ENCODE results near the gene GRK4. TPM values are rescaled to one million over a fixed set of nuclear protein-coding genes. Genes with fewer than 3 reads are reported as not detected.
"Not testable (repeated sequence)": the region's sequence is repeated elsewhere in the genome, so short reads cannot be mapped to it uniquely, and the experiment has no call there.

GRK4 gene
- total RNA-seq, 2 experiments from 2014 or later = 1.3 to 2.1 TPM

DNA sequence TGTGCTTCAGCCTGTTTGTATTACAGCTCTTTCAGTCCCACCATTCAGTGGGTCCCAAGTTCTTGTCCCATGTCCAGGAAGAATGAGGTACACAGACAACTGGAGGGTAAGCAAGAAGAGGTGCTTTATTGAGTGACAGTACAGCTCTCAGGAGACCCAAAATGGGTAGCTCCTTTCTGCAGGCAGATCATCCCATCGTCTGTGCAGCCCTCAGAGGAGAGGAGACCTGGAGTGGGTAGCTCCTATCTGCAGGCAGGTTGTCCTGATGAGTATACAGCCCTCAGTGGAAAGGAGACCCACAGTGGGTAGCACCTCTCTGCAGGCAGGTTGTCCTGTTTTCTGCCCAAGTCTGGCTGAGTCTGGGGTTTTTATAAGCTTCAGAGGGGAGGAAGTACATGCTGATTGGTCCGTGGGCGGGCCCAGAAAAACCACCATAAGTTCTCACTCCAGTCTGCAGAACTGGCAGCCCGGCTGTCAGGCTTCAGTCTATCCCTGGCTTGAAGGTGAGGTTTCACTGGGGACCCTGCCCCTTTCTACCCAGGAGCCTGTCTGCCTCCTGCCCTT, 18.0 kb downstream of the GRK4 start:
- Mint-ChIP-seq H3K4me1 (ENCODE audit: low read depth) (no peaks in the 10 kb centered on the region), H3K27me3 (ENCODE audit: low read depth) (peaks cover 10% of the 10 kb centered on the region), H3K27ac (no peak overlapping the region), H3K36me3 (ENCODE audit: low read depth) (peaks cover 2% of the 10 kb centered on the region), H3K4me3 (no peak overlapping the region), H3K9me3 (peaks cover 9% of the 10 kb centered on the region)
- intact Hi-C loops (cut with micrococcal nuclease) = no loop called here
- DNase-seq = no peak
- CTCF ChIA-PET = interaction anchor here (0.8 to 2.2 kb wide), 2 partner anchors 52 to 57 kb away, joined by 3 to 5 read pairs; no protein-coding TSS in a partner anchor

DNA sequence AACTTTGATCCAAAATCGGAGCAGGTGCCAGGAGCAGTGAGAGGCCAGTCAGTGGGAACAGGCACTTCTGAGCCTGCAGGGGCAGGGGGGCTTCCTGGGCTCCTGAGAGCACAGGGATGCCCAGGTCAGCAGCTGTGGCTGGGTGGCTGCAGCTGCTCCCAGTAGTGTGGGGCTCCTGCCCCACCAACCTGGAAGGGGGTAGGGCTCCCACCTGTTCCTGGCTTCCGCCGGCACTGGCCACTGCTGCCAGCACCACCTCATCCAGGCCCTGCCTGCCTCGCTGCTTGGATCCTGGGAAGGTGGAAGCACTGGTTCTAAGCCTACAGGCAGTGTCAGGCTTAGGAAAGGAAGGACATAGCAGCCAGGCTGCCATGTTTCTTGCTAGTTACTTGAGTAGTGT, 18.6 kb downstream of the GRK4 start:
- no peak overlapping the region for H3K4me3 Mint-ChIP-seq
- CTCF ChIA-PET = interaction anchor here (0.8 to 2.2 kb wide), 2 partner anchors 51 to 56 kb away, joined by 3 to 5 read pairs; no protein-coding TSS in a partner anchor
- peaks cover 2% of the 10 kb centered on the region for H3K36me3 Mint-ChIP-seq (ENCODE audit: low read depth)
- peaks cover 9% of the 10 kb centered on the region for H3K9me3 Mint-ChIP-seq
- no peak for DNase-seq
- intact Hi-C loops (cut with micrococcal nuclease) = no loop called here
- H3K27ac Mint-ChIP-seq = no peak overlapping the region
- no peaks in the 10 kb centered on the region for H3K4me1 Mint-ChIP-seq (ENCODE audit: low read depth)
- peaks cover 10% of the 10 kb centered on the region for H3K27me3 Mint-ChIP-seq (ENCODE audit: low read depth)

DNA sequence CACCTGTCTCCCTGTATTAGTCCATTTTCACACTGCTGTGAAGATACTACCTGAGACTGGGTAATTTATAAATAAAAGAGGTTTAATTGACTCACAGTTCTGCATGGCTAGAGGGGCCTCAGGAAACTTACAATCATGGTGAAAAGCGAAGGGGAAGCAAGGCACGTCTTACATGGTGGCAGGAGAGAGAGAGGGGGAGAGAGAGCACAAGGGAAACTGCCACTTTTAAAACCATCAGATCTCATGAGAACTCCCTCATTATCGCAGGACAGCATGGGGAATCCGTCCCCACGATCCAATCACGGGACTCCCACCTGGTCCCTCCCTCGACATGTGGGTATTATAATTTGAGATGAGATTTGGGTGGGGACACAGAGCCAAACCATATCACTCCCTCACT, 20.3 kb downstream of the GRK4 start:
- H3K4me3 Mint-ChIP-seq; intact Hi-C loops (cut with micrococcal nuclease); DNase-seq; H3K4me1 Mint-ChIP-seq (ENCODE audit: low read depth); H3K36me3 Mint-ChIP-seq (ENCODE audit: low read depth); H3K9me3 Mint-ChIP-seq; H3K27ac Mint-ChIP-seq: not testable (repeated sequence)
- CTCF ChIA-PET = interaction anchor here (0.7 kb wide), 1 partner anchor 53 kb away, joined by 3 read pairs; no protein-coding TSS in a partner anchor
- H3K27me3 Mint-ChIP-seq (ENCODE audit: low read depth) = peaks cover 13% of the 10 kb centered on the region

DNA sequence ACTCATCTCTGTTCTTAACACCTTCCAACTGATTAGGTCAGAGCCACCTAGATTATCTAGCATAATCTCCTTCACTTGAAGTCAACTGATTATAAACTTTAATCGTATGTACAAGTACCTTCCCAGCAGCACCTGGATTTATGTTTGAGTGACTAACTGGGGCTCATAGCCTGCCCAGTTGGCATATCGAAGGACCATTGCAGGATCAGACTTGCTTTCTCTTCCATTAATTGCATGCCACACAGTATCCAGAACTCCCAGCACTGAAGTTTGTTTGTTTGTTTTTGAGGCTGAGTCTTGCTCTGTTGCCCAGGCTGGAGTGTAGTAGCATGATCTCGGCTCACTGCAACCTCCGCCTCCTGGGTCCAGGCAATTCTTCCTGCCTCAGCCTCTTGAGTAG, 27.9 kb downstream of the GRK4 start:
- no peaks in the 10 kb centered on the region for H3K36me3 Mint-ChIP-seq (ENCODE audit: low read depth)
- CTCF ChIA-PET = interaction anchor here (3.6 kb wide), 1 partner anchor 13 kb away, joined by 18 read pairs; no protein-coding TSS in a partner anchor
- no peak overlapping the region for H3K4me3 Mint-ChIP-seq
- no peaks in the 10 kb centered on the region for H3K9me3 Mint-ChIP-seq
- DNase-seq = no peak
- H3K4me1 Mint-ChIP-seq (ENCODE audit: low read depth) = no peaks in the 10 kb centered on the region
- intact Hi-C loops (cut with micrococcal nuclease) = no loop called here
- no peak overlapping the region for H3K27ac Mint-ChIP-seq
- H3K27me3 Mint-ChIP-seq (ENCODE audit: low read depth) = peaks cover 4% of the 10 kb centered on the region

DNA sequence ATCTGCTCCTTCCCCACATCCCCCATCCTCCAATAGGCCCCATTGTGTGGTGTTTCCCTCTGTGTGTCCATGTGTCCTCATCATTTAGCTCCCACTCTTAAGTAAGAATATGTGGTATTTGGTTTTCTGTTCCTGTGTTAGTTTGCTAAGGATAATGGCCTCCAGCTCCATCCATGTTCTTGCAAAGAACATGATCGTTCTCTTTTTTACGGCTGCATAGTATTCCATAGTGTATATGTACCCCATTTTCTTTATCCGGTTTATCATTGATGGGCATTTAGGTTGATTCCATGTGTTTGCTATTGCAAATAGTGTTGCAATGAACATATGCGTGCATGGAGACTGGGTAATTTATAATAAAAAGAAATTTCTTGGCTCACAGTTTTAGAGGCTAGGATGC, 31.5 kb downstream of the GRK4 start:
- CTCF ChIA-PET = interaction anchor here (3.6 kb wide), 1 partner anchor 17 kb away, joined by 18 read pairs; no protein-coding TSS in a partner anchor
- Mint-ChIP-seq H3K27ac (no peak overlapping the region), H3K9me3 (no peaks in the 10 kb centered on the region), H3K36me3 (ENCODE audit: low read depth) (no peaks in the 10 kb centered on the region), H3K4me1 (ENCODE audit: low read depth) (no peaks in the 10 kb centered on the region), H3K4me3 (no peak overlapping the region), H3K27me3 (ENCODE audit: low read depth) (no peaks in the 10 kb centered on the region)
- DNase-seq = no peak
- intact Hi-C loops (cut with micrococcal nuclease) = no loop called here

DNA sequence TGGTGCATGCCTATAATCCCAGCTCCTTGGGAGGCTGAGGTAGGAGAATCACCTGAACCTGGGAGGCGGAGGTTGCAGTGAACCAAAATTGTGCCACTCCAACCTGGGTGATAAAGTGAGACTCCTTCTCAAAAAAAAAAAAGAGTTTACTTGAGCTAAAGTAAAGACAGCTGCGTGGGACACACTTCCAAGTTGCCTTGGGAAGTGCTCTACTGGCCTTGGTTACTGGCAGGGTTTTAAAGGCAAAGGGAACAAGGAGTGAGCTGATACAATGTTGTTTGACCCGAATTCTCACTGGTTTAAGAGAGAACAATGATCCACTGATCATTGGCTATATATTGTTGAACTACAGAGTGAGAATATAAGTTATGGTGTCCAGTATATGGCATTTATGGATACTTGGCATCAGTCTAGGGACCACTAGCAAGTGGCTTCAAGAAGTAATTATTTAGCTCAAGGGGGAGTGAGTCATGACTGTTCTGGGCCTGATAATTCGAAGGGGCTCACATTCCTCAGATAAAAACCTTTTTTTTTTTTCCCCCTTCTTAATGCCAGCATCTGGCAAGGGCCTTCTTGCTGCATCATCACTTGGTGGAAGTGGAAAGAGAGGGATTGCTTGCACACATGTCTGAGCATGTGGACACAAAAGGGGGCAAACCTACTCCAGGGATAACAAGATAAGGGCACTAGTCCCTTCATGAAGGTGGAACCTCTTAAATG, 32.3 kb downstream of the GRK4 start:
- intact Hi-C loops (cut with micrococcal nuclease) = no loop called here

DNA sequence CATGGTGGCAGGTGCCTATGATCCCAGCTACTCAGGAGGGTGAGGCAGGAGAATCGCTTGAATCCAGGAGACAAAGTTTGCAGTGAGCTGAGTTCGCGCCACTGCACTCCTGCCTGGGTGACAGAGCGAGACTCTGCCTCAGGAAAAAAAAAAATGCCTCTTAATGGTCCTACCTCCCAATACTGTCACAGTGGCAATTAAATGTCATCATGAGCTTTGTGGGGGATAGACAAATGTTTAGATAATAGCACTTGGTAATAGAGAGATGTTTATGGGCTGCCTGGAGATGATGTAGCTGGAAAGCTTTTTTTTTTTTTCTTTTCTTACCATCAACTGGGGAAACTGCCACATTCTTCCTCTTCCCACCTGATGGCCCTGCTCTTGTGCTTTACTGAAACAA, 33.0 kb downstream of the GRK4 start:
- no peak overlapping the region for H3K4me3 Mint-ChIP-seq

More for the DNA sequence above, 32.3 kb downstream of the GRK4 start:
- Mint-ChIP-seq H3K27ac (no peak overlapping the region), H3K9me3 (no peaks in the 10 kb centered on the region), H3K36me3 (ENCODE audit: low read depth) (no peaks in the 10 kb centered on the region), H3K4me3 (no peak overlapping the region), H3K4me1 (ENCODE audit: low read depth) (no peaks in the 10 kb centered on the region), H3K27me3 (ENCODE audit: low read depth) (no peaks in the 10 kb centered on the region)
- CTCF ChIA-PET = interaction anchor here (0.6 to 0.9 kb wide), 2 partner anchors 18 to 243 kb away, joined by 5 to 6 read pairs; no protein-coding TSS in a partner anchor
- DNase-seq = no peak

DNA sequence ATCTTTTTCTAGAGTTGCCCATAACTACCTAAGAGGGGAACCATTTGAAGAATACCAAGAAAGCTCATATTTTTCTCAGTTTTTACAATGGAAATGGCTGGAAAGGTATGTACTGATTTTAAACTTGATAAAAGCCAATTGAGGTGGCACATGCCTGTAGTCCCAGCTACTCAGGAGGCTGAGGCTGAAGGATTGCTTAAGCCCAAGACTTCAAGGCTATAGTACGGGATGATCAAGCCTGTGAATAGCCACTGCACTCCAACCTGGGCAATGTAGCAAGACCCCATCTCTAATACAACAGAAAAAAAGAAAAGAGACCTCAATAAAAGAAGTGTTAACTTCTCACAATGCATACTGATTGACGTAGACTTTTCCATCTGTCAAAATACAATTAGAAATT, 44.4 kb downstream of the GRK4 start:
- Mint-ChIP-seq H3K9me3 (no peaks in the 10 kb centered on the region), H3K4me1 (ENCODE audit: low read depth) (peaks cover 7% of the 10 kb centered on the region), H3K4me3 (no peak overlapping the region), H3K27ac (no peak overlapping the region), H3K36me3 (ENCODE audit: low read depth) (no peaks in the 10 kb centered on the region), H3K27me3 (ENCODE audit: low read depth) (peaks cover 2% of the 10 kb centered on the region)
- DNase-seq = no peak
- CTCF ChIA-PET = interaction anchor here (0.6 to 1.1 kb wide), 3 partner anchors 25 to 30 kb away, joined by 3 to 5 read pairs (median 3); no protein-coding TSS in a partner anchor
- intact Hi-C loops (cut with micrococcal nuclease) = no loop called here

More for the DNA sequence above, 33.0 kb downstream of the GRK4 start:
- Mint-ChIP-seq H3K4me1 (ENCODE audit: low read depth) (no peaks in the 10 kb centered on the region), H3K27ac (no peak overlapping the region), H3K36me3 (ENCODE audit: low read depth) (no peaks in the 10 kb centered on the region), H3K9me3 (no peaks in the 10 kb centered on the region), H3K27me3 (ENCODE audit: low read depth) (no peaks in the 10 kb centered on the region)
- intact Hi-C loops (cut with micrococcal nuclease) = no loop called here
- no peak for DNase-seq
- CTCF ChIA-PET = interaction anchor here (0.5 to 0.9 kb wide), 4 partner anchors 9 to 243 kb away, joined by 3 to 6 read pairs (median 6); no protein-coding TSS in a partner anchor

DNA sequence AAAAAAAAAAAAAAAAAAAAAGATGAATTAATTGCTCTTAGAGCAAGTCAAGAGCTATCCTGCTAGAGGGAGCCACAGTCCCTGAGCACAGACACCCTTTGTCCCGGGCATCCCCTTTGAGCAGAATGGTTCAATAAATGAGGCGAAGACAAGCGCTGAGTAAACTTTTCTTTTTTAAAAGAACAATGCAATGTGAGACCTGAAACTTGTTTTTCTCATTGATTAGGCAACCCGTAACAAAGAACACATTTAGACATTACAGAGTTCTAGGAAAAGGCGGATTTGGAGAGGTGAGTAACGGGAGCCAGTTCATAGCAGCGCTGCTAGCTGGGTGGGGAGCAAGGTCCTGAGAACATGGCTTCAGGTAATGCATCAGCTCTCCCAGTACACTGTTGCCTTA, 46.1 kb downstream of the GRK4 start:
- Mint-ChIP-seq H3K27ac (no peak overlapping the region), H3K4me3 (no peak overlapping the region), H3K9me3 (no peaks in the 10 kb centered on the region), H3K4me1 (ENCODE audit: low read depth) (peaks cover 17% of the 10 kb centered on the region), H3K36me3 (ENCODE audit: low read depth) (no peaks in the 10 kb centered on the region), H3K27me3 (ENCODE audit: low read depth) (peaks cover 2% of the 10 kb centered on the region)
- CTCF ChIA-PET = interaction anchor here (1.0 kb wide), 2 partner anchors 31 to 33 kb away, joined by 3 to 5 read pairs; no protein-coding TSS in a partner anchor
- intact Hi-C loops (cut with micrococcal nuclease) = loop anchor here (1.0 kb wide), 1 partner anchor 28 kb away; no protein-coding TSS in a partner anchor
- peak; percentile 49 for DNase-seq

DNA sequence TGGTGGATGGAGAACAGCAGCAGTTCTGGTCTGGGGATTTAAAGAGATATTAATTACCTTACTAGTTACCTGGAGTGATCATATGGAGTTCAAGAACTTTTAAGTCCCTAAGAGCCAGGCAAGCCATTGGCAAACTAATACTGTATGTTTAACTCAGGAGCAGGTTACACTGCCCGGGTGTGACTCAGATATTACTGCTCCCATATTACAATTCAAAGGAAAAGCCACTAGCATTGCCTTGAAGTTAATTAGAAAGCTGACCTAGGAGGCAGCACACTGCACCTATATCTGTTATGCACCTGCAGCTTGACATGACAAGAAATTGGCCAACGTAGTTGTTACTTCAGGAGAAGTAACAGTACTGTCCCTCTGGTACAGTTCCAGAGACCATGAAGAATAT, 47.2 kb downstream of the GRK4 start:
- Mint-ChIP-seq H3K4me1 (ENCODE audit: low read depth) (peaks cover 17% of the 10 kb centered on the region), H3K27ac (no peak overlapping the region), H3K9me3 (no peaks in the 10 kb centered on the region), H3K4me3 (no peak overlapping the region), H3K27me3 (ENCODE audit: low read depth) (peaks cover 2% of the 10 kb centered on the region), H3K36me3 (ENCODE audit: low read depth) (no peaks in the 10 kb centered on the region)
- intact Hi-C loops (cut with micrococcal nuclease) = no loop called here
- CTCF ChIA-PET = no interaction called here
- no peak for DNase-seq

DNA sequence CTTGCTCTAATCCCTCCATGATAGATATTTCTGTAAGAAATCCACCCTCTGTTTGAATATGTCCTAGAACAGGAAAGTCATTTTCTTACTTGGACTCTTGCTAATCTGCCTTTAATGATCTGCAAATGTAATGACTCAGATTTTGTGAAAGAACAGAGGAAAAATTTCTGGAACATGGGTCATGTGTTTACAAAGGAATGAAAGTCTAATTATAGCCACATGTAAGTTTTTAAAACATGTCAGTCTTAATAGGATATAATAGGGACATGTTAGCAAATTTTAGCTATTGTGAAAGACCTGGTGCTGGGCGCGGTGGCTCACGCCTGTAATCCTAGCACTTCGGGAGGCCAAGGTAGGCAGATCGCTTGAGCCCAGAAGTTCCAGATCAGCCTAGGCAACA, 47.6 kb downstream of the GRK4 start:
- Mint-ChIP-seq H3K27ac (no peak overlapping the region), H3K36me3 (ENCODE audit: low read depth) (no peaks in the 10 kb centered on the region), H3K27me3 (ENCODE audit: low read depth) (peaks cover 2% of the 10 kb centered on the region), H3K4me3 (no peak overlapping the region), H3K4me1 (ENCODE audit: low read depth) (peaks cover 17% of the 10 kb centered on the region), H3K9me3 (no peaks in the 10 kb centered on the region)
- DNase-seq = no peak
- CTCF ChIA-PET = no interaction called here
- intact Hi-C loops (cut with micrococcal nuclease) = no loop called here

DNA sequence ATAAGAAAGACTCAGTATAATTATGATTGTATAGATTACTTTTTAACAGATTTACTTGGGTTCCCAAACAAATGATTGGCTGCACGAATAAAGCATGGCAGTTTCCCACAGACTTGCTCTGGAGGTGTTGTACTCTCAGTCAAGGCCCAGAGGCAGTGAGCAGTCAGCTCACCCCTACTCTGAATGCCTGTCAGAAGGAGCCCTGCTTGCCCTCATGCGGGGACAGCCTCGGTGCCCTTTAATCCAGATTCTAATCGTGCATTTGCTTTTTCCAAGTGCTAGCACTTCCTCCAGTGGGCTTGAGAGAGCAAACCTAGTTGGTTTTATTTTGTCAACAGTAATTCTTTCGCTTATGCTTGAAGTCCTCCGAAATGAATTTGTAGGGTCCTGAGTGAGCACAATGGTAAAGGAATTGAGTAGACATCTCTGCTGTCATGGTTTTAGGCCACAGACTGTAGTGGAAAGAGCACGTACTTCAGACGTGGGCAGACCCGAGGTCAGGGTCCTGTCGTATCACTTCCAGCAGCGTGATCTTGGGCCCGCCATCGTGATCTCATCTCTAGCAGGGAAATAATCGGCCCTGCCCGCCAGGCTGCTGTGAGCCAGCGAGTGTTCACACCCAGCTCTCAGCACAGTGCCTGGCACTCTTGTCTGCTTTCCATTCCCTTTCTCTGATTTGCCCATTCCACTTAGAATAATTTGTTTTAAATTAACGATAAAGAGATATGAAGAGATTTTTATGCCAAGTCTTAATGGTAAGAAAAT, 48.3 kb downstream of the GRK4 start:
- H3K36me3 Mint-ChIP-seq (ENCODE audit: low read depth) = no peaks in the 10 kb centered on the region
- no peaks in the 10 kb centered on the region for H3K9me3 Mint-ChIP-seq
- peaks cover 2% of the 10 kb centered on the region for H3K27me3 Mint-ChIP-seq (ENCODE audit: low read depth)
- H3K4me1 Mint-ChIP-seq (ENCODE audit: low read depth) = peaks cover 17% of the 10 kb centered on the region
- H3K4me3 Mint-ChIP-seq = no peak overlapping the region
- H3K27ac Mint-ChIP-seq = no peak overlapping the region
- CTCF ChIA-PET = no interaction called here
- intact Hi-C loops (cut with micrococcal nuclease) = no loop called here
- no peak for DNase-seq

Measured in activated naive CD4-positive, alpha-beta T cell treated with anti-CD3 and anti-CD28 coated beads for 36 hours (primary cell).